Activated gamma-delta T cell treated with Interleukin-2 at 50 U/mL for 16 hours (primary cell): ENCODE measurements around the gene UNC5C.

ENCODE experiments used
- DNase-seq: peaks from one replicate; pipeline ENCODE4 v3.0.0-alpha.2; 2020

Gene UNC5C

GRCh38 chr4:95386410-95386809 lies 162.4 kb downstream of the UNC5C start:
- DNase-seq, result no peak

- DNase-seq, result no peak
Measured at GRCh38 chr4:95381843-95382580, 166.8 kb downstream of the UNC5C start.

GRCh38 chr4:95379633-95380032 lies 169.1 kb downstream of the UNC5C start:
- no peak for DNase-seq

GRCh38 chr4:95377366-95377900 lies 171.3 kb downstream of the UNC5C start:
- DNase-seq, result no peak

GRCh38 chr4:95371476-95372224 lies 177.1 kb downstream of the UNC5C start:
- DNase-seq, result no peak

- DNase-seq, result no peak
Measured at GRCh38 chr4:95367824-95368223, 180.9 kb downstream of the UNC5C start.

- DNase-seq, result no peak
Measured at GRCh38 chr4:95363966-95364365, 184.8 kb downstream of the UNC5C start.

GRCh38 chr4:95363559-95363925 lies 185.2 kb downstream of the UNC5C start:
- no peak for DNase-seq

GRCh38 chr4:95362906-95363558 lies 185.7 kb downstream of the UNC5C start:
- no peak for DNase-seq

- DNase-seq, result no peak
Measured at GRCh38 chr4:95362066-95362465, 186.7 kb downstream of the UNC5C start.

- no peak for DNase-seq
Measured at GRCh38 chr4:95361696-95361965, 187.1 kb downstream of the UNC5C start.

- DNase-seq, result no peak
Measured at GRCh38 chr4:95360906-95361695, 187.7 kb downstream of the UNC5C start.

- no peak for DNase-seq
Measured at GRCh38 chr4:95360256-95360903, 188.4 kb downstream of the UNC5C start.

GRCh38 chr4:95358421-95358820 lies 190.4 kb downstream of the UNC5C start:
- DNase-seq, result no peak

- no peak for DNase-seq
Measured at GRCh38 chr4:95355021-95355420, 193.8 kb downstream of the UNC5C start.

- no peak for DNase-seq
Measured at GRCh38 chr4:95348418-95348817, 200.4 kb downstream of the UNC5C start.

- no peak for DNase-seq
Measured at GRCh38 chr4:95343235-95343634, 205.5 kb downstream of the UNC5C start.

- no peak for DNase-seq
Measured at GRCh38 chr4:95340191-95340590, 208.6 kb downstream of the UNC5C start.

- DNase-seq, result no peak
Measured at GRCh38 chr4:95325665-95326064, 223.1 kb downstream of the UNC5C start.

GRCh38 chr4:95319169-95319568 lies 229.6 kb downstream of the UNC5C start:
- DNase-seq, result no peak

GRCh38 chr4:95318483-95318882 lies 230.3 kb downstream of the UNC5C start:
- DNase-seq, result no peak

GRCh38 chr4:95318044-95318443 lies 230.7 kb downstream of the UNC5C start:
- DNase-seq, result no peak
